Psoas muscle (tissue), 8 donors: ENCODE data around the gene RIOX2. TPM values are rescaled to one million over a fixed set of nuclear protein-coding genes. Genes with fewer than 3 reads are reported as not detected.

Experiments used
- ATAC-seq, 4 donors: fragments of 200-7000 bp; cut with Tn5 transposase; one replicate each; pipeline ENCODE4 v1.9.1; 2020; ENCODE audit warnings: moderate library complexity in 3 of 4, mild to moderate bottlenecking in 2 of 4
- DNase-seq, 2 donors: peaks; one replicate each; pipeline ENCODE4 v3.0.0-alpha.2; 2020
- H3K27ac ChIP-seq: fragments of 200-600 bp; one replicate; pipeline ENCODE4 v1.8.0; 2022
- H3K27me3 ChIP-seq, 3 donors: fragments of 200-600 bp in 1 of 3; one replicate each; pipeline versions ENCODE4 v1.6.1 to v1.8.0; 2013 to 2022; ENCODE audit warnings: low read length in 2 of 3, mild to moderate bottlenecking in 2 of 3, moderate library complexity in 1 of 3; ENCODE audit not compliant: insufficient read depth in 3 of 3
- H3K36me3 ChIP-seq, 2 donors: fragments of 200-600 bp in 1 of 2; one replicate each; pipeline versions ENCODE4 v1.6.1 to v1.8.0; 2013 to 2022; ENCODE audit warnings: low read depth in 1 of 2, mild to moderate bottlenecking in 1 of 2, moderate library complexity in 1 of 2; ENCODE audit not compliant: insufficient read depth in 1 of 2
- H3K4me1 ChIP-seq: fragments of 200-600 bp; one replicate; pipeline ENCODE4 v1.8.0; 2022
- H3K4me3 ChIP-seq: fragments of 200-600 bp; one replicate; pipeline ENCODE4 v1.8.0; 2022; ENCODE audit warnings: mild to moderate bottlenecking
- H3K9me3 ChIP-seq: fragments of 200-600 bp; one replicate; pipeline ENCODE4 v1.8.0; 2022
- WGBS, 3 donors: extraction: QIAGEN DNeasy Blood & Tissue Kit; methylation state at CpG; one replicate each; pipeline versions ENCODE4 v1.1.6 to v1.1.7; 2013; 5-methylcytosine and 5-hydroxymethylcytosine counted together
- intact Hi-C, 2 donors: fragments of 100-400 bp; cut with DNase I; formaldehyde crosslinking; loops; one replicate each; pipeline versions ENCODE4 v1.11.0 to v1.14.2; 2022
- polyA plus RNA-seq, 3 donors: library from polyadenylated mRNA; stranded (reverse); fragments of 200-250 nt; gene quantifications; one replicate each; pipeline ENCODE4 v1.2.3, GENCODE V29; 2013
- total RNA-seq, 4 donors: library from RNA; stranded (reverse); fragmentation: NEBNext Ultra II Directional in 2 of 4; extraction: Animal tissue kit (Norgen Biotek cat#: 25700) in 2 of 4; gene quantifications; one replicate each; pipeline versions ENCODE4 v1.2.1 to v1.2.4, GENCODE V29; 2021 to 2023
- TF ChIP-seq, protein P1 (sequence below): fragments of 200-600 bp; IDR thresholded peaks from one replicate; pipeline ENCODE4 v1.8.0; 2022; ENCODE audit warnings: antibody characterized with exemption
- donor health status: healthy with polysubstance abuse.
- donor health status: DM: no; HTN: no; CAD: no; lungs with moderate emphysema.
- donor health status: Bipolar disorder and iron deficiency.
- donor health status: healthy.
- donor health status: DM: yes; HTN: yes; CAD: no.
- donor health status: DM: no; HTN: no; CAD: no.
- donor health status: DM: no; HTN: no; CAD: no.
- donor health status: DM: yes; HTN: yes; CAD: no.

RIOX2 gene
- total and polyA plus RNA-seq, 7 donors, result 16.7 to 66.2 (median 32.2) TPM

DNA sequence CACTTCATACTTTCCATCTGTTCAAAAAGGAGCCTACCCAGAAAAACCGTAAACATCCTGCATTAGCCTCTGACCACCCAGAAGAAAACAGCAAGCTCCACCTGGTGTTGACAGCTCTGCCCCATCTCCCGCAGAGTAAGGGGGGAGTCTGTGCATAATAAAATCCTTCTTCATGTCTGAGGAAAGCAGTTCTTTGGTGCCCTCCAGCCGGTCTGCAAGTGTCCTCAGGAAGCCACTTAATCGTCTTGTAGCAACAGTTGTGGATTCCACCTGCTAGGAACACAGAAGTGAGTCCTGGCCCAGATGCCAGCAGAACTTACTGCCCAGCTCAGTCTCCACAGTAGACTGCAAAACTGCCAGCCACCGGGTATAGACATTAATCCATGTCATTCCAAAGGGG lies 22.5 kb downstream of the RIOX2 start:
- no peaks in the 10 kb centered on the region for H3K9me3 ChIP-seq
- H3K27me3 ChIP-seq, result no peaks in the 10 kb centered on the region
- peaks cover 14 to 98% of the 10 kb centered on the region in 2 donors for H3K36me3 ChIP-seq
- DNase-seq, result no peak
- no peak overlapping the region for H3K27ac ChIP-seq
- no peak overlapping the region for H3K4me3 ChIP-seq
- 46 to 50% (median 47%) methylated on average over 5 of the region's 5 CpGs for WGBS, 3 donors
- peaks cover 23% of the 10 kb centered on the region for H3K4me1 ChIP-seq
- intact Hi-C loops, result loop anchor here in 1 of 2 donors (10.0 kb wide), 1 partner anchor 75 kb away; no protein-coding TSS in a partner anchor
- TF ChIP-seq, protein P1, sequence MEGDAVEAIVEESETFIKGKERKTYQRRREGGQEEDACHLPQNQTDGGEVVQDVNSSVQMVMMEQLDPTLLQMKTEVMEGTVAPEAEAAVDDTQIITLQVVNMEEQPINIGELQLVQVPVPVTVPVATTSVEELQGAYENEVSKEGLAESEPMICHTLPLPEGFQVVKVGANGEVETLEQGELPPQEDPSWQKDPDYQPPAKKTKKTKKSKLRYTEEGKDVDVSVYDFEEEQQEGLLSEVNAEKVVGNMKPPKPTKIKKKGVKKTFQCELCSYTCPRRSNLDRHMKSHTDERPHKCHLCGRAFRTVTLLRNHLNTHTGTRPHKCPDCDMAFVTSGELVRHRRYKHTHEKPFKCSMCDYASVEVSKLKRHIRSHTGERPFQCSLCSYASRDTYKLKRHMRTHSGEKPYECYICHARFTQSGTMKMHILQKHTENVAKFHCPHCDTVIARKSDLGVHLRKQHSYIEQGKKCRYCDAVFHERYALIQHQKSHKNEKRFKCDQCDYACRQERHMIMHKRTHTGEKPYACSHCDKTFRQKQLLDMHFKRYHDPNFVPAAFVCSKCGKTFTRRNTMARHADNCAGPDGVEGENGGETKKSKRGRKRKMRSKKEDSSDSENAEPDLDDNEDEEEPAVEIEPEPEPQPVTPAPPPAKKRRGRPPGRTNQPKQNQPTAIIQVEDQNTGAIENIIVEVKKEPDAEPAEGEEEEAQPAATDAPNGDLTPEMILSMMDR, result no peak
- ATAC-seq, result no peak

DNA sequence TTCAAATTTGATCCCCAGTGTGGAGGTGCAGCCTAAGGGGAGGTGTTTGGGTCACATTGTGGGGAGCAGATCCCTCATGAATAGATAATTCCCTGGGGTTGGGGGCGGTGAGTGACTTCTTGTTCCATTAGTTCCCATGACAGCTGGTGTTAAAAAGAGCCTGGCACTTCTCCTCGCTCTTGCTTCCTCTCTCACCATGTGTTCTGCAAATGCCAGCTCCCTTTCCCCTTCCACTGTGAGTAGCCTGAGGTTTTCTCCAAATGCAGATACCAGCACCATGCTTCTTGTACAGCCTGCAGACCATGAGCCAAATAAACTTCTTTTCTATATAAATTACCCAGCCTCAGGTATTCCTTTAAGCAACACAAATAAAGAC lies 23.1 kb downstream of the RIOX2 start:
- TF ChIP-seq, protein P1, result no peak
- H3K36me3 ChIP-seq, result peaks cover 14 to 98% of the 10 kb centered on the region in 2 donors
- no peak overlapping the region for H3K4me3 ChIP-seq
- H3K27me3 ChIP-seq, result no peaks in the 10 kb centered on the region
- H3K4me1 ChIP-seq, result peaks cover 23% of the 10 kb centered on the region
- no peak for ATAC-seq
- intact Hi-C loops, result no loop called here
- no peak for DNase-seq
- no peaks in the 10 kb centered on the region for H3K9me3 ChIP-seq
- H3K27ac ChIP-seq, result no peak overlapping the region
- WGBS, 3 donors, result 31 to 72% (median 46%) methylated on average over 2 of the region's 2 CpGs

DNA sequence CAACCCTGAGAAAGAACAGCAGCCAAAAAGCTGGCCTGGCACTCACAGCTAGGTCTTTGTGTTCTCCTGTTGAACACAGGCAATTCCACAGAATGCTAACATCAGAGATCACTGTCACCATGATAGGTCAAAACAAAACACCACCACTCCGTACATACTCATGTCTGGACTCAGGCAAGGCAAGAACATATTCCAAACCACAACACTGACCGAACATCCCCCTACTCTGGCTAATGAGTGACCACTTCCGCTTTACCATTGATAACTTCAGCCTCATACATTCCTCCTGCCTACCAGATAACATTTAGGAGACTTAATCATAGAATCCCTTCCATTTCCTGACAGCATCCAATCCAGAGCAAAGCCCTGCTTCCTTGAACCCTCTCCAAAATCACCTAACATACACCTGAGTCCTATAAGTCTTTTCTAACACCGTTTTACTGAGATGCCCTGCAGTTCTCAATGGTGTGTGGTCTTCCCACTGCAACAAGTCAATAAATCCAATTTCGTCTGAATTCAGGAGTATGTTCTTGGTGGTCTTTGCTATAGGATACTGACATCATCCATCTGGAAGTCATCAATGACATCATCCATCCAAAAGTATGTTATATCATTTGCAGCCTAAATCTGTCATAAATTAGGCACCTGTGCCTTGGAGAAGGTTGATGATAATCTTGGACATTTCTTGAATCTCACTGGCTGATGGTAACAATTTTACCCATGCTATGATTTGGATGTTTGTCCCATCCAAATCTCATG lies 23.7 kb downstream of the RIOX2 start:
- 81 to 86% (median 82%) methylated on average over 5 of the region's 5 CpGs for WGBS, 3 donors
- Histone ChIP-seq H3K27me3 (no peaks in the 10 kb centered on the region), H3K4me3 (no peak overlapping the region), H3K4me1 (peaks cover 23% of the 10 kb centered on the region), H3K27ac (no peak overlapping the region), H3K9me3 (no peaks in the 10 kb centered on the region), H3K36me3 (peaks cover 14 to 98% of the 10 kb centered on the region in 2 donors)
- intact Hi-C loops, result no loop called here
- ATAC-seq (no peak), DNase-seq (no peak)
- TF ChIP-seq, protein P1, result no peak

DNA sequence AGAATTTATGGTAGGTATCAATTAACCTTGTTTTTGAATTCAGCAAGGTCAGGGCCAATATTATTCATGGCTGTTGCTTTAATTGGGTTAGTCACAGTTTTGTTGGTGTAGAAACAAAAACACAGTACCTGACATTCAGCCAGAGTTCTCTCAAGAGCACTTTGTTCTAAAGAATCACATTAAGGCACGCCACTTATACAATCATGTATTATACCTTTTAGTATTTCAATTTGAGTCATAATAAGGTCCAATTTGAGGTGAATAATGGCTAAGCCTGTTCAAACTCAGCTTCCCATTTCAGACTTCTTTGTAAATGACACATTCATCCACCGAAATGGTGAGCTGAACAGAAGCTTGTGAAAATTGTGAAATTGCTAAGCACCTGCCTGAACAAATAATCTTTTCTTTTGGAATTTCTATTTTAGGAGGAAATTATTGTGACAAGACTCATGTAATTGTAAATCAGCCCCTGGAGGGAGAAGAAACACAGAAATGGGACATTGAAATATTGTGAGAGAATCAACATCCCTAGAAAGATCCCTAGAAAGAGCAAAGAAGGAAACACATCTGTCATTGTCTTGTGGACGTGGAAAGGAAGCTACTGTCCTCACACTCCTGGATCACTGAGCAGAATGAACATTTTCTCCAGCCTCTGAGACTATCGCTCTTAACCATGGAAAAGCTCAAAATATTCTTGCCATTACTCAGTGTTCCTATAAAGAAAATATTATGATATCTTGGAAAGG lies 29.3 kb downstream of the RIOX2 start:
- 61 to 69% (median 65%) methylated on average over 4 of the region's 4 CpGs for WGBS, 3 donors
- ATAC-seq, result no peak
- DNase-seq, result no peak
- no peaks in the 10 kb centered on the region for H3K4me1 ChIP-seq
- H3K4me3 ChIP-seq, result no peak overlapping the region
- no peaks in the 10 kb centered on the region for H3K9me3 ChIP-seq
- H3K27ac ChIP-seq, result no peak overlapping the region
- intact Hi-C loops, result no loop called here
- peaks cover 8 to 100% of the 10 kb centered on the region in 2 donors for H3K36me3 ChIP-seq
- no peaks in the 10 kb centered on the region for H3K27me3 ChIP-seq
- TF ChIP-seq, protein P1, result no peak
